GM18526 (cell line): ENCODE measurements around the gene IQCK.
A peak's percentile ranks its signal among the peaks of the same experiment; 100 is the strongest.

Source experiments
- POLR2A ChIP-seq: IDR thresholded peaks from 3 replicates; pipeline ENCODE4 v1.6.1; 2011; ENCODE audit not compliant: insufficient read length; ENCODE audit errors: extremely low read depth

The IQCK gene

GRCh38 chr16:19717741-19718623 lies at the start of gene IQCK, which contains the start of gene KNOP1:
Gene IQCK, plus strand, starts transcription at chr16:19718271. Its CDS starts 36 bp downstream, at chr16:19718307.
Gene KNOP1, minus strand, starts transcription at chr16:19718227. Its CDS starts 3,192 bp downstream, at chr16:19715035.
- peak; percentile 70 for TF ChIP-seq POLR2A

GRCh38 chr16:19672378-19672777 lies 45.7 kb upstream of the IQCK start:
- no peak for TF ChIP-seq POLR2A

GRCh38 chr16:19674485-19674884 lies 43.6 kb upstream of the IQCK start:
- no peak for TF ChIP-seq POLR2A

GRCh38 chr16:19677402-19677801 lies 40.7 kb upstream of the IQCK start:
- TF ChIP-seq POLR2A: no peak

GRCh38 chr16:19678804-19679203 lies 39.3 kb upstream of the IQCK start:
- no peak for TF ChIP-seq POLR2A

- TF ChIP-seq POLR2A: no peak
These were observed 37.2 kb upstream of the IQCK start for GRCh38 chr16:19680881-19681340.

- TF ChIP-seq POLR2A: no peak
These were observed 36.4 kb upstream of the IQCK start for GRCh38 chr16:19681637-19682036.

- no peak for TF ChIP-seq POLR2A
These were observed 34.4 kb upstream of the IQCK start for GRCh38 chr16:19683453-19684236.

- TF ChIP-seq POLR2A: no peak
These were observed 32.9 kb upstream of the IQCK start for GRCh38 chr16:19685176-19685575.

GRCh38 chr16:19687279-19687678 lies 30.8 kb upstream of the IQCK start:
- TF ChIP-seq POLR2A: no peak

GRCh38 chr16:19688396-19689024 lies 29.6 kb upstream of the IQCK start:
- no peak for TF ChIP-seq POLR2A

GRCh38 chr16:19689342-19689741 lies 28.7 kb upstream of the IQCK start:
- TF ChIP-seq POLR2A: no peak

- TF ChIP-seq POLR2A: no peak
These were observed 27.9 kb upstream of the IQCK start for GRCh38 chr16:19690196-19690595.

- TF ChIP-seq POLR2A: no peak
These were observed 26.8 kb upstream of the IQCK start for GRCh38 chr16:19691161-19691711.

GRCh38 chr16:19694989-19695388 lies 23.1 kb upstream of the IQCK start:
- TF ChIP-seq POLR2A: no peak
